Uterus (tissue), 2 donors: ENCODE results near the gene BTBD9.

Experiments
- POLR2A ChIP-seq, 2 donors: fragments of 450-650 bp; IDR thresholded peaks; one replicate each; pipeline ENCODE4 v1.6.1; 2016; ENCODE audit warnings: antibody characterized with exemption in 2 of 2, mild to moderate bottlenecking in 1 of 2, moderate library complexity in 1 of 2
- TF ChIP-seq, protein P1 (sequence below), 4 experiments: fragments of 200-600 bp in 2 of 4; fragments of 450-650 bp in 2 of 4; sonication (generic) in 2 of 4; IDR thresholded peaks; one replicate each; pipeline ENCODE4 v1.5.1; 2016 to 2019; ENCODE audit warnings: antibody characterized with exemption in 4 of 4, mild to moderate bottlenecking in 2 of 4, moderate library complexity in 1 of 4

DNA sequence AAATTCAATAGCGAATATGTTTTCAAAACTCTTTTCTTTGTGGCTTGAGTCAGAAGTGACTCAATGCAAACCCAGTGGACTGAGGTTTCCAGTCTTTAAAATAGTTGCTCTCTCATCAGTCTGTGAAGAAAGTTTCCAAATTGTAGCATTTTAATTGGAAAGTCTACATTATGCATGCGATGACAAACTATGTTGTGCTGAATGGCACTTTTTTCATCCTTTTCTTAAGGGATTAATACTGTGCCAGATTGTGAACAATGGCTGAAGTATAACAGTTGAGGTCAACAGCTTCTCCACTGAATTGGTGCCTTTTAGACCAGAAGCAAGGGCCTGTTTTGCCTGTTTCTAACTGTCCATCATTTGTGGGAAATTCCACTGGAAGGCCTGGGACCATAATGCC, 377.1 kb downstream of the BTBD9 start:
- TF ChIP-seq, protein P1, sequence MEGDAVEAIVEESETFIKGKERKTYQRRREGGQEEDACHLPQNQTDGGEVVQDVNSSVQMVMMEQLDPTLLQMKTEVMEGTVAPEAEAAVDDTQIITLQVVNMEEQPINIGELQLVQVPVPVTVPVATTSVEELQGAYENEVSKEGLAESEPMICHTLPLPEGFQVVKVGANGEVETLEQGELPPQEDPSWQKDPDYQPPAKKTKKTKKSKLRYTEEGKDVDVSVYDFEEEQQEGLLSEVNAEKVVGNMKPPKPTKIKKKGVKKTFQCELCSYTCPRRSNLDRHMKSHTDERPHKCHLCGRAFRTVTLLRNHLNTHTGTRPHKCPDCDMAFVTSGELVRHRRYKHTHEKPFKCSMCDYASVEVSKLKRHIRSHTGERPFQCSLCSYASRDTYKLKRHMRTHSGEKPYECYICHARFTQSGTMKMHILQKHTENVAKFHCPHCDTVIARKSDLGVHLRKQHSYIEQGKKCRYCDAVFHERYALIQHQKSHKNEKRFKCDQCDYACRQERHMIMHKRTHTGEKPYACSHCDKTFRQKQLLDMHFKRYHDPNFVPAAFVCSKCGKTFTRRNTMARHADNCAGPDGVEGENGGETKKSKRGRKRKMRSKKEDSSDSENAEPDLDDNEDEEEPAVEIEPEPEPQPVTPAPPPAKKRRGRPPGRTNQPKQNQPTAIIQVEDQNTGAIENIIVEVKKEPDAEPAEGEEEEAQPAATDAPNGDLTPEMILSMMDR (IDR thresholded peaks at IDR 0.05): no peak
- no peak for TF ChIP-seq POLR2A (IDR thresholded peaks at IDR 0.05)
